ENCODE results near the gene SRSF2.

The SRSF2 gene

GRCh38 chr17:76722279-76722678 is 14.9 kb downstream of the SRSF2 start (continued):
- TF ChIP-seq ZC3H10 (CRISPR knock-in tag; IDR thresholded peaks at IDR 0.05) (no peak), ZNF70 (CRISPR knock-in tag; IDR thresholded peaks at IDR 0.05) (no peak), ZFP30 (CRISPR knock-in tag; IDR thresholded peaks at IDR 0.05) (no peak), ZNF565 (CRISPR knock-in tag; conservative IDR thresholded peaks at IDR 0.05; ENCODE audit: low read depth) (no peak), ARNTL (CRISPR knock-in tag; IDR thresholded peaks at IDR 0.05; ENCODE audit: borderline replicate concordance, low read depth) (no peak)

- TF ChIP-seq PPARA (CRISPR knock-in tag; IDR thresholded peaks at IDR 0.05; ENCODE audit: borderline replicate concordance) (no peak), ESRRG (CRISPR knock-in tag; IDR thresholded peaks at IDR 0.05) (no peak), ARNTL (CRISPR knock-in tag; IDR thresholded peaks at IDR 0.05; ENCODE audit: borderline replicate concordance, low read depth) (no peak), SNAI2 (CRISPR knock-in tag; IDR thresholded peaks at IDR 0.05) (no peak), TCF4 (CRISPR knock-in tag; IDR thresholded peaks at IDR 0.05; ENCODE audit: borderline replicate concordance) (no peak), RARB (CRISPR knock-in tag; IDR thresholded peaks at IDR 0.05) (no peak), CSDC2 (CRISPR knock-in tag; IDR thresholded peaks at IDR 0.05) (no peak)
- TF ChIP-seq, protein P1, sequence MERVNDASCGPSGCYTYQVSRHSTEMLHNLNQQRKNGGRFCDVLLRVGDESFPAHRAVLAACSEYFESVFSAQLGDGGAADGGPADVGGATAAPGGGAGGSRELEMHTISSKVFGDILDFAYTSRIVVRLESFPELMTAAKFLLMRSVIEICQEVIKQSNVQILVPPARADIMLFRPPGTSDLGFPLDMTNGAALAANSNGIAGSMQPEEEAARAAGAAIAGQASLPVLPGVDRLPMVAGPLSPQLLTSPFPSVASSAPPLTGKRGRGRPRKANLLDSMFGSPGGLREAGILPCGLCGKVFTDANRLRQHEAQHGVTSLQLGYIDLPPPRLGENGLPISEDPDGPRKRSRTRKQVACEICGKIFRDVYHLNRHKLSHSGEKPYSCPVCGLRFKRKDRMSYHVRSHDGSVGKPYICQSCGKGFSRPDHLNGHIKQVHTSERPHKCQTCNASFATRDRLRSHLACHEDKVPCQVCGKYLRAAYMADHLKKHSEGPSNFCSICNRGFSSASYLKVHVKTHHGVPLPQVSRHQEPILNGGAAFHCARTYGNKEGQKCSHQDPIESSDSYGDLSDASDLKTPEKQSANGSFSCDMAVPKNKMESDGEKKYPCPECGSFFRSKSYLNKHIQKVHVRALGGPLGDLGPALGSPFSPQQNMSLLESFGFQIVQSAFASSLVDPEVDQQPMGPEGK (CRISPR knock-in tag; IDR thresholded peaks at IDR 0.05; ENCODE audit: borderline replicate concordance) = no peak
- TF ChIP-seq, protein P2, sequence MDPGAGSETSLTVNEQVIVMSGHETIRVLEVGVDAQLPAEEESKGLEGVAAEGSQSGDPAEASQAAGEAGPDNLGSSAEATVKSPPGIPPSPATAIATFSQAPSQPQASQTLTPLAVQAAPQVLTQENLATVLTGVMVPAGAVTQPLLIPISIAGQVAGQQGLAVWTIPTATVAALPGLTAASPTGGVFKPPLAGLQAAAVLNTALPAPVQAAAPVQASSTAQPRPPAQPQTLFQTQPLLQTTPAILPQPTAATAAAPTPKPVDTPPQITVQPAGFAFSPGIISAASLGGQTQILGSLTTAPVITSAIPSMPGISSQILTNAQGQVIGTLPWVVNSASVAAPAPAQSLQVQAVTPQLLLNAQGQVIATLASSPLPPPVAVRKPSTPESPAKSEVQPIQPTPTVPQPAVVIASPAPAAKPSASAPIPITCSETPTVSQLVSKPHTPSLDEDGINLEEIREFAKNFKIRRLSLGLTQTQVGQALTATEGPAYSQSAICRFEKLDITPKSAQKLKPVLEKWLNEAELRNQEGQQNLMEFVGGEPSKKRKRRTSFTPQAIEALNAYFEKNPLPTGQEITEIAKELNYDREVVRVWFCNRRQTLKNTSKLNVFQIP (CRISPR knock-in tag; IDR thresholded peaks at IDR 0.05; ENCODE audit: borderline replicate concordance, low read depth) = no peak
- TF ChIP-seq, protein P3, sequence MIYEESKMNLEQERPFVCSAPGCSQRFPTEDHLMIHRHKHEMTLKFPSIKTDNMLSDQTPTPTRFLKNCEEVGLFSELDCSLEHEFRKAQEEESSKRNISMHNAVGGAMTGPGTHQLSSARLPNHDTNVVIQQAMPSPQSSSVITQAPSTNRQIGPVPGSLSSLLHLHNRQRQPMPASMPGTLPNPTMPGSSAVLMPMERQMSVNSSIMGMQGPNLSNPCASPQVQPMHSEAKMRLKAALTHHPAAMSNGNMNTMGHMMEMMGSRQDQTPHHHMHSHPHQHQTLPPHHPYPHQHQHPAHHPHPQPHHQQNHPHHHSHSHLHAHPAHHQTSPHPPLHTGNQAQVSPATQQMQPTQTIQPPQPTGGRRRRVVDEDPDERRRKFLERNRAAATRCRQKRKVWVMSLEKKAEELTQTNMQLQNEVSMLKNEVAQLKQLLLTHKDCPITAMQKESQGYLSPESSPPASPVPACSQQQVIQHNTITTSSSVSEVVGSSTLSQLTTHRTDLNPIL (CRISPR knock-in tag; IDR thresholded peaks at IDR 0.05; ENCODE audit: low read depth) = no peak
- TF ChIP-seq, protein P4, sequence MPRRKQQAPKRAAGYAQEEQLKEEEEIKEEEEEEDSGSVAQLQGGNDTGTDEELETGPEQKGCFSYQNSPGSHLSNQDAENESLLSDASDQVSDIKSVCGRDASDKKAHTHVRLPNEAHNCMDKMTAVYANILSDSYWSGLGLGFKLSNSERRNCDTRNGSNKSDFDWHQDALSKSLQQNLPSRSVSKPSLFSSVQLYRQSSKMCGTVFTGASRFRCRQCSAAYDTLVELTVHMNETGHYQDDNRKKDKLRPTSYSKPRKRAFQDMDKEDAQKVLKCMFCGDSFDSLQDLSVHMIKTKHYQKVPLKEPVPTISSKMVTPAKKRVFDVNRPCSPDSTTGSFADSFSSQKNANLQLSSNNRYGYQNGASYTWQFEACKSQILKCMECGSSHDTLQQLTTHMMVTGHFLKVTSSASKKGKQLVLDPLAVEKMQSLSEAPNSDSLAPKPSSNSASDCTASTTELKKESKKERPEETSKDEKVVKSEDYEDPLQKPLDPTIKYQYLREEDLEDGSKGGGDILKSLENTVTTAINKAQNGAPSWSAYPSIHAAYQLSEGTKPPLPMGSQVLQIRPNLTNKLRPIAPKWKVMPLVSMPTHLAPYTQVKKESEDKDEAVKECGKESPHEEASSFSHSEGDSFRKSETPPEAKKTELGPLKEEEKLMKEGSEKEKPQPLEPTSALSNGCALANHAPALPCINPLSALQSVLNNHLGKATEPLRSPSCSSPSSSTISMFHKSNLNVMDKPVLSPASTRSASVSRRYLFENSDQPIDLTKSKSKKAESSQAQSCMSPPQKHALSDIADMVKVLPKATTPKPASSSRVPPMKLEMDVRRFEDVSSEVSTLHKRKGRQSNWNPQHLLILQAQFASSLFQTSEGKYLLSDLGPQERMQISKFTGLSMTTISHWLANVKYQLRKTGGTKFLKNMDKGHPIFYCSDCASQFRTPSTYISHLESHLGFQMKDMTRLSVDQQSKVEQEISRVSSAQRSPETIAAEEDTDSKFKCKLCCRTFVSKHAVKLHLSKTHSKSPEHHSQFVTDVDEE (CRISPR knock-in tag; IDR thresholded peaks at IDR 0.05) = no peak
- no peak for ATAC-seq
Observed at GRCh38 chr17:76721463-76721862, 15.7 kb downstream of the SRSF2 start.

DNA sequence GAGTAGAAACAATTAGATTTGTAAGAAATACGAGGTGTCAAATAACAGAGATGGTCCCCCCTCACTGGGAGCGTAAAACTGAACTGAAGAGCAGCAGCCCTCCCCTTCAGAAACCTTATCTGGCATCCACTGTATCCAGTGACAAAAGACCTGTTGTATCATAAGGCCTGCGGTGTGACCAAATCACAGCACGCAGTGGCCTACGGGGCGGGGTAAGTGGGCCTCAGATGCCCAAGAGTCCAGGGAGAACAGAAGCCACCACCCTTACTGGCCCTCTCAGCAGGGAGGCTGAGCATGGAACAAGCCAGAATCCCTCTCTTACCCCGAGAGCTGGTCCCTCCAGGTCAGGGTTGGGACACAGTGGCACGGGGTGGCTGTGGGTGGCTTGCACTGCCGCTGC is 16.2 kb downstream of the SRSF2 start:
- TF ChIP-seq ZNF8 (CRISPR knock-in tag; IDR thresholded peaks at IDR 0.05) (no peak), SNAI2 (CRISPR knock-in tag; IDR thresholded peaks at IDR 0.05) (no peak), ZC3H10 (CRISPR knock-in tag; IDR thresholded peaks at IDR 0.05) (no peak), GLIS3 (CRISPR knock-in tag; IDR thresholded peaks at IDR 0.05) (no peak), OSR1 (CRISPR knock-in tag; IDR thresholded peaks at IDR 0.05) (no peak), ARNTL (CRISPR knock-in tag; IDR thresholded peaks at IDR 0.05; ENCODE audit: borderline replicate concordance, low read depth) (no peak), ZFP30 (CRISPR knock-in tag; IDR thresholded peaks at IDR 0.05) (no peak), TOX (CRISPR knock-in tag; IDR thresholded peaks at IDR 0.05; ENCODE audit: borderline replicate concordance) (no peak), TCF4 (CRISPR knock-in tag; IDR thresholded peaks at IDR 0.05; ENCODE audit: borderline replicate concordance) (no peak), PPARA (CRISPR knock-in tag; IDR thresholded peaks at IDR 0.05; ENCODE audit: borderline replicate concordance) (no peak), BACH2 (CRISPR knock-in tag; IDR thresholded peaks at IDR 0.05; ENCODE audit: borderline replicate concordance) (no peak)
- TF ChIP-seq, protein P5, sequence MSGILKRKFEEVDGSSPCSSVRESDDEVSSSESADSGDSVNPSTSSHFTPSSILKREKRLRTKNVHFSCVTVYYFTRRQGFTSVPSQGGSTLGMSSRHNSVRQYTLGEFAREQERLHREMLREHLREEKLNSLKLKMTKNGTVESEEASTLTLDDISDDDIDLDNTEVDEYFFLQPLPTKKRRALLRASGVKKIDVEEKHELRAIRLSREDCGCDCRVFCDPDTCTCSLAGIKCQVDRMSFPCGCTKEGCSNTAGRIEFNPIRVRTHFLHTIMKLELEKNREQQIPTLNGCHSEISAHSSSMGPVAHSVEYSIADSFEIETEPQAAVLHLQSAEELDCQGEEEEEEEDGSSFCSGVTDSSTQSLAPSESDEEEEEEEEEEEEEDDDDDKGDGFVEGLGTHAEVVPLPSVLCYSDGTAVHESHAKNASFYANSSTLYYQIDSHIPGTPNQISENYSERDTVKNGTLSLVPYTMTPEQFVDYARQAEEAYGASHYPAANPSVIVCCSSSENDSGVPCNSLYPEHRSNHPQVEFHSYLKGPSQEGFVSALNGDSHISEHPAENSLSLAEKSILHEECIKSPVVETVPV (CRISPR knock-in tag; IDR thresholded peaks at IDR 0.05) = no peak
- TF ChIP-seq, protein P3 (CRISPR knock-in tag; IDR thresholded peaks at IDR 0.05; ENCODE audit: low read depth) = no peak
- no peak for ATAC-seq
